ENCODE measurements around the gene TSEN34.
"Not testable (repeated sequence)": the region's sequence is repeated elsewhere in the genome, so short reads cannot be mapped to it uniquely, and the experiment has no call there.

The TSEN34 gene

GRCh38 chr19:54188215-54188871, 2.8 kb upstream of the TSEN34 start:
- peak overlapping the region; percentile 76 for H3K4me3 ChIP-seq (replicated peaks; ENCODE audit: low read depth, low read length)
- TF ChIP-seq CTCF (IDR thresholded peaks at IDR 0.05; ENCODE audit: low read depth, low read length, missing control alignments), result no peak
- DNase-seq (ENCODE audit: extremely low read depth, low read depth), result no peak

GRCh38 chr19:54189145-54189734, 1.9 kb upstream of the TSEN34 start, which contains the start of gene MBOAT7:
MBOAT7 (minus strand) TSS chr19:54189580; CDS start chr19:54188508, 1,072 bp downstream.
- peak within 1 kb of the TSS; percentile 76 for H3K4me3 ChIP-seq (replicated peaks; ENCODE audit: low read depth, low read length)
- DNase-seq (ENCODE audit: extremely low read depth, low read depth), result no peak
- no peak for TF ChIP-seq CTCF (IDR thresholded peaks at IDR 0.05; ENCODE audit: low read depth, low read length, missing control alignments)

GRCh38 chr19:54189735-54190502, 1.2 kb upstream of the TSEN34 start:
- DNase-seq (ENCODE audit: extremely low read depth, low read depth), result peak; percentile 100
- peak overlapping the region; percentile 76 for H3K4me3 ChIP-seq (replicated peaks; ENCODE audit: low read depth, low read length)
- TF ChIP-seq CTCF (IDR thresholded peaks at IDR 0.05; ENCODE audit: low read depth, low read length, missing control alignments), result no peak

GRCh38 chr19:54190503-54191010, 551 bp upstream of the TSEN34 start:
- peak overlapping the region; percentile 76 for H3K4me3 ChIP-seq (replicated peaks; ENCODE audit: low read depth, low read length)
- peak; percentile 99 for DNase-seq (ENCODE audit: extremely low read depth, low read depth)
- TF ChIP-seq CTCF (IDR thresholded peaks at IDR 0.05; ENCODE audit: low read depth, low read length, missing control alignments), result no peak

- TF ChIP-seq CTCF (IDR thresholded peaks at IDR 0.05; ENCODE audit: low read depth, low read length, missing control alignments), result no peak
- no peak for DNase-seq (ENCODE audit: extremely low read depth, low read depth)
- H3K4me3 ChIP-seq (replicated peaks; ENCODE audit: low read depth, low read length), result peak overlapping the region; percentile 76
Observed at GRCh38 chr19:54191811-54192453, 824 bp downstream of the TSEN34 start.

- TF ChIP-seq CTCF (IDR thresholded peaks at IDR 0.05; ENCODE audit: low read depth, low read length, missing control alignments), result no peak
- DNase-seq (ENCODE audit: extremely low read depth, low read depth), result no peak
Observed at GRCh38 chr19:54193011-54193410, 1.9 kb downstream of the TSEN34 start.

GRCh38 chr19:54194463-54194862, 3.4 kb downstream of the TSEN34 start:
- DNase-seq (ENCODE audit: extremely low read depth, low read depth), result not testable (repeated sequence)

More at GRCh38 chr19:54193011-54193410, 1.9 kb downstream of the TSEN34 start:
- no peak overlapping the region for H3K4me3 ChIP-seq (replicated peaks; ENCODE audit: low read depth, low read length)

More at GRCh38 chr19:54194463-54194862, 3.4 kb downstream of the TSEN34 start:
- not testable (repeated sequence) for H3K4me3 ChIP-seq (replicated peaks; ENCODE audit: low read depth, low read length)
